ENCODE results near the gene HCRTR1. TPM values are rescaled to one million over a fixed set of nuclear protein-coding genes. Genes with fewer than 3 reads are reported as not detected.

The HCRTR1 gene
- total RNA-seq, 4 donors from 2014 or later, result 0.59 TPM; not detected in 3

DNA sequence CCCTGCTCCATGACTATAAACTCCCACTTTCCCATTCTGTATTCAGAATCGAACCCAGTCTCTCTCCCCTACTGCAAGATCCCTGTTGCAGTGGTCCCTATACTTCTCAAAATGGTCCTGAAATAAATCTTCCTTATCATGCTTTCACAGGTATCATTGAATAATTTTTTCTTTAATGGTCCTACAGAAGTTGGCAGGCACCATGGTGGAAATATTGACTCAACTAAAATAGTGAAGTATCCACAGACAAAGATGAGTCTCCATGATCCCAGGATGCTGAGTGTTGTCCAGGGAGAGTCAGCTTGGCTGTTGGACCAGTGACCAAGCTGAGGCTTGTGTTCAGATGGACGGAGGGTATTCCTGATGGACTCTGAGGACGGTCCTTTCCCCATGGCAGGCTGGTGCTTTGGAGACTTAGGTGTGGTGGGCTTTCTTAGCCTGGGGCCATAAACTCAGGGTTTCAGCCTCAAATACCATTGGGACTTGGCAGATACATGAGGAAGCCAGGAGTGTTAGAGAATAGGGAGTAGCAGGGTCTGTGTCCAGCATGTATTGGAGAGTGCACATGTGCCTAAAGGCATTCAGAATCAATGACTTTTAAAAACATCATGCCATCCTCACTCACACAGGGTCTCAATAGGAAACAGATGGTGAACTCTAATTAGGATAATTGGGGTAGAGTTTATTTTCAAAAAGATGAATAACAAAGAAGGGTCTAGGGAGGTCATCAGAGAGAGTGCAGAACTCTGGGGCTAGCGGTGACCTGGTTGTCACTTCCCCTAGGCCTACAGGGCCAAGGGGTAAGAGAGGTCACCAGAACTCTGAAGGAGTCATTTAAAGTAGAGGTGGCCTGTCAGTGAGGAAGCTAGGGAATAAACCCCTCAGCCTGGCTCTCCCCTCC is 21.4 kb upstream of the HCRTR1 start:
- Histone ChIP-seq H3K27me3 (no peaks in the 10 kb centered on the region), H3K4me1 (no peaks in the 10 kb centered on the region), H3K9me3 (no peaks in the 10 kb centered on the region), H3K27ac (peak overlapping the region; percentile 29 to 72 (median 54)), H3K4me3 (no peak overlapping the region), H3K36me3 (no peaks in the 10 kb centered on the region)
- no peak for TF ChIP-seq CTCF (IDR thresholded peaks at IDR 0.05 in 4 of 5, conservative IDR thresholded peaks at IDR 0.05 in 1 of 5)
- TF ChIP-seq POLR2A (IDR thresholded peaks at IDR 0.05), result no peak
- DNase-seq, result no peak
- ATAC-seq, result no peak
- in situ Hi-C loops (cut with MboI; ENCODE audit: low sequenced_read_pairs in 4 of 4) (no loop called here), intact Hi-C loops (cut with DNase I; ENCODE audit: low total_unique reads) (no loop called here)

- no peaks in the 10 kb centered on the region for H3K4me1 ChIP-seq
- TF ChIP-seq CTCF (IDR thresholded peaks at IDR 0.05 in 4 of 5, conservative IDR thresholded peaks at IDR 0.05 in 1 of 5) (no peak), POLR2A (IDR thresholded peaks at IDR 0.05) (no peak)
- in situ Hi-C loops (cut with MboI; ENCODE audit: low sequenced_read_pairs in 4 of 4) (no loop called here), intact Hi-C loops (cut with DNase I; ENCODE audit: low total_unique reads) (no loop called here)
- no peak for ATAC-seq
- no peaks in the 10 kb centered on the region for H3K36me3 ChIP-seq
- H3K9me3 ChIP-seq, result no peaks in the 10 kb centered on the region
- H3K27ac ChIP-seq, result peak overlapping the region; percentile 29 to 72 (median 54)
- no peak overlapping the region for H3K4me3 ChIP-seq
- H3K27me3 ChIP-seq, result no peaks in the 10 kb centered on the region
- DNase-seq, result no peak
These were observed 20.8 kb upstream of the HCRTR1 start for GRCh38 chr1:31596737-31597097.

GRCh38 chr1:31598980-31599379 is 18.5 kb upstream of the HCRTR1 start:
- DNase-seq, result no peak
- Histone ChIP-seq H3K27ac (no peak overlapping the region), H3K36me3 (no peaks in the 10 kb centered on the region), H3K9me3 (no peaks in the 10 kb centered on the region), H3K27me3 (no peaks in the 10 kb centered on the region), H3K4me3 (no peak overlapping the region), H3K4me1 (no peaks in the 10 kb centered on the region)
- TF ChIP-seq POLR2A (IDR thresholded peaks at IDR 0.05), result no peak
- no peak for TF ChIP-seq CTCF (IDR thresholded peaks at IDR 0.05 in 4 of 5, conservative IDR thresholded peaks at IDR 0.05 in 1 of 5)
- in situ Hi-C loops (cut with MboI; ENCODE audit: low sequenced_read_pairs in 4 of 4), result no loop called here
- ATAC-seq, result no peak
- intact Hi-C loops (cut with DNase I; ENCODE audit: low total_unique reads), result no loop called here

DNA sequence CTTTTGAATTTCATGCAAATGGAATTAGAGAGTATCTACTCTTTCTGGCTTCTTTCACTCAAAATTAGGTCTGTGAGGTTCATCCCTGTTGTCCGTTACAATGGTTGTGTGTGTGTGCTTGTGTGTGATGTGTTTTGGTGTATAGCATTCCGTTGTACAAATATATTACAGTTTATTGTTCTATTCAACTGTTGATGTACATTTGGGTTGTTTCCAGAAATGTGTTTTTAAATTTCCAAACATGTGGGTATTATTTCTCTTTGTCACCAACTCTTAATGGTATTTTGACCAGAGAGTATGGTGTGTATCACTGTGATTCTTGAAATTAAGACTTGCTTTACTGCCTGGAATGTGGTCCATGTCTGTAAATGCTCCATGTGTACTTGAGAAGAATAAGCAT is 16.8 kb upstream of the HCRTR1 start:
- ATAC-seq (no peak), DNase-seq (no peak)
- no peak overlapping the region for H3K27ac ChIP-seq
- H3K27me3 ChIP-seq, result no peaks in the 10 kb centered on the region
- no peak for TF ChIP-seq CTCF (IDR thresholded peaks at IDR 0.05 in 4 of 5, conservative IDR thresholded peaks at IDR 0.05 in 1 of 5)
- no peak for TF ChIP-seq POLR2A (IDR thresholded peaks at IDR 0.05)
- no peaks in the 10 kb centered on the region for H3K4me1 ChIP-seq
- intact Hi-C loops (cut with DNase I; ENCODE audit: low total_unique reads) (no loop called here), in situ Hi-C loops (cut with MboI; ENCODE audit: low sequenced_read_pairs in 4 of 4) (no loop called here)
- no peaks in the 10 kb centered on the region for H3K36me3 ChIP-seq
- H3K9me3 ChIP-seq, result no peaks in the 10 kb centered on the region
- H3K4me3 ChIP-seq, result no peak overlapping the region
